CD4-positive, alpha-beta T cell treated with Interleukin-1 beta for 1 hour (primary cell): ENCODE results near the gene KRTCAP2.

Source experiments
- DNase-seq, 2 donors: peaks; one replicate each; pipeline ENCODE4 v3.0.0-alpha.2; 2020 to 2022

Gene KRTCAP2

DNA sequence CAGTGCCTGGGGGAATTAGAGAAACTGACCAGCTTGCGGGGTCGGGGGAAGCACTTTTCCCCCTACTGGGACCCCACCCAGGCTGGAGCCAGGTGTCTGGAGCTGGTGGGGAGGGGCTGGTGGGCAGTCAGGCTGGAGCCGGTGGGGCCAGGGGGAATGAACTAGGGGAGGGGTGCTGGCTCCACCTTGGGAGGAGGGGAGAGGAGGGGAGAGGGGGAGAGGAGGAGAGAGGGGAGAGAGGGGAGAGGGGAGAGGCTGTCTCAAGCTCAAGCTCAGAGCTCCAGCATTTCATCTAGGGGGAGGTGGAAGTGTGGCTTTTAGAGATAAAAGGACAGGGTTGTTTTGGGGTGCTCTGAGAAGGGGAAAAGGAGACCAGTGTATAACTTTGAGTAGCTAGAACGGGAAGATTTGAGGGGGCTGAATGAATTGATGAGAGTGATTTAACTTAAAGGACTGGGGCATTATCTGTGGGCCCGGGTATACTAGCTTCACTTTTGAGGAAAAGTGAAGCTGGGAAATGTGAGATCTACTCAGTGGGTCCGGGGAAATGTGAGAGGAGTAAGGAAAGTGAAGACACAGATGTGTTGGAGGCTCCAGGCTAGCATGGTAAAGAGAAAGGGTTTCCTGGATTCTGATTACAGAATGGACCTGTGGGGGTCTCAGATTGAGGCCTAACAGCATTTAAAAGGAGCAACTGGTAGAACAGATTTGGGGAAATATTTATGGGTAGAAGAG, 42.7 kb downstream of the KRTCAP2 start:
- no peak for DNase-seq

DNA sequence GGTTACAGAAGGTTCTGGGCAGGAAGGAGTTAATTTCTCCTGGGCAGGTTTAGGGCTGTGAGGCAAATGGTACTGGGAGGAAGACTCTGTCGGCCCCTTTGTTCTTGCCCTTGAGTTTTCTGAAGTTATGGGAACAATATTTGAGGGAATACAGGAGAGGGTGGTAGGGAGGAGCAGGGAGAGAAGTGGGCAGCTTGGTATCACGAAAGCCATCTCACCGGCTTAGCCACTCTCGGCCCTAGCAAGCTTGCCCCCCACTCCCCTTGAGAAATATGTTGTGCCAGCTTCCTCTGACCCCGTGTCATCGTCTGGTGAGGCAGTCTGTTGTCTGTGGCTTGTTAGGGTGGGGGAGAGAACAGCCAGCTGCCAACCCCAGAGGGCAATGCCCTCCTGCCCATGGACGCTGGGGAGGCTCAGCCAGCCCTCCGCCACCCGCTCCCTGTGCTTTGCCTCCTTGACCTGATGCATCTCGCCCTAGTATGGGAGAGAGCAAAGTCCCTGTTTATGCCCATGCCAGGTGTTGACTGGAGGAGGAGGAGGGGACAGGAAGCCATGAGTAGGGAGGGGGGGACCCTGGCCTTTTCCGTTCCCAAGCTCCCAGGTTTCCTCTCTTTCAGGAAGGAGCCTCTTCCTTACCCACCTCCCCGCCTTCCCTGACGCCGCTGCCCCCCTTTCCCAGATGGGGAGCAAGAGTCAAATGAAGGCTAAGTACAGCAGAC, 44.2 kb downstream of the KRTCAP2 start:
- peak in 1 of 2 donors; percentile 6 for DNase-seq

DNA sequence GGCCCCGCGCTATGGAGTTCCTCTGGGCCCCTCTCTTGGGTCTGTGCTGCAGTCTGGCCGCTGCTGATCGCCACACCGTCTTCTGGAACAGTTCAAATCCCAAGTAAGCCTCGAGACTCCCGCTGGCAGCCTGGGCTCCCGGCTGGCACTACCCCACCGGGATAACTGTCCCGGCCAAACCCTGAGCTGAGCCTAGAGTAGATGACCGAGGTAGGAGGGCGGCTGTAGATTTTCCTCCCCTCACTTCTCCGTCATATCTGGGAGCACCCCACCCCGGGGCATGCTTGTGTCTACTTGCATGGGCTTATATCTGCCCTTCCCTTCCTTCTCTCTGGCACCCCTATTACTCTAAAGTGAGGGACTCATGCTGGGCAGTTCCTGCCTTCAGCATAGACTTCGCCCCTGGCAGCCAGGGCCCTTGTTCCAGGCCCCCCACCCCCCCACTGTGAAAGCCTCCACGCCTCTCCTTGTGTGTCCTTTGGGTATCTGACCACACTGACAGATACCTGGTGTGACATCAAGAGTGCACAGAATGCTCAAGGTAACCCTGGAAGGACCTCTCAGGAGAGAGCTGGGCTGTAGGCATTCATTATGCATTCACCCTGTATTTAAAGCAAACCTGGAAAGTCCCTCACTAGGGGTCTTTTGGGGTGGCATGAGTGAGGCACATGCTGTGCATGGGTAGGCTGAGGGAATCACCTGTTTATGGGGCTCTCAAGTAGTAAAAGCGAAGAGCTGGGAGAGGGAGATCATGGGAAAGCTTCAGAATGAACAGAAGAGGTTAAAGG, 44.9 kb downstream of the KRTCAP2 start:
- no peak for DNase-seq

DNA sequence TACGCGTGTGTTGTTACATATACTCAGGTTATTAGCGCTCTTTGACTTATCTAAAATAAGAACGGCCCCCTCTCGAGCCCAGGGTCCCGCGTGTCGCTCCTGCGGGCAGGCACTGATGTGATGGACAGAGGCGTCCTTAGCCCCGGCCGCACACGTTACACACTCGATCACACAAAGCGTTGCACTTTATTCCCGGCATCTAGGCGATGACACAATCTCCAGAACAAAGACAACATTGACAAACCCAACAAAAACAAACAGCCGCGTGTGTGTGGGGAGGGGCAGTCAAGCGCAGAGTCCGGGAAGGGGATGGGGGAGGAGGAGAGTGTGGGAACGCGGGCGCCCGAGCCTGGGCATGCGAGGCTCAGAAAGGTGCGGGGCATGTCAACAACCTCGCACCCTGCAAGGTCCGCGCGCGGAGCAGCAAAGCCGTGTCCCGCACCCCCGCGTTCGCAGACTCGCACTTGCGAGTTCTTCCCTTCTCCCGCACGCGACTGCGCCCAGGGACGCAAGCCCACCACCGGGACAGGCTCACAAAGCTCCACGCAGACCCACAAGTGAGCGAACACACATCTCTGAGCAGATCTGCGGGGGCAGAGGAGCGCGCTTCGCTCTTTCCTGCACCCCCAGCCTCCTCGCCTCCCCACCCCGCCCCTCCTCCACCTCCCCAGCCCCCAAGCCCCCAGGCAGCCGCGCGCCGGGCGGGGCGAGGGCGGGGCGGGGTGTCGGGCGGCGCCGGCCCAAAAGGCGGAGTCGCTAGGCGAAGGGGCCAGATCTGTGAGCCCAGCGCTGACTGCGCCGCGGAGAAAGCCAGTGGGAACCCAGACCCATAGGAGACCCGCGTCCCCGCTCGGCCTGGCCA, 45.8 kb downstream of the KRTCAP2 start, which contains the start of gene EFNA1:
Gene EFNA1 (plus strand): TSS at position 772 of the 862 bp plus-strand sequence. CDS start 102 bp downstream, outside the sequence.
- peak; percentile 28 to 50 for DNase-seq

DNA sequence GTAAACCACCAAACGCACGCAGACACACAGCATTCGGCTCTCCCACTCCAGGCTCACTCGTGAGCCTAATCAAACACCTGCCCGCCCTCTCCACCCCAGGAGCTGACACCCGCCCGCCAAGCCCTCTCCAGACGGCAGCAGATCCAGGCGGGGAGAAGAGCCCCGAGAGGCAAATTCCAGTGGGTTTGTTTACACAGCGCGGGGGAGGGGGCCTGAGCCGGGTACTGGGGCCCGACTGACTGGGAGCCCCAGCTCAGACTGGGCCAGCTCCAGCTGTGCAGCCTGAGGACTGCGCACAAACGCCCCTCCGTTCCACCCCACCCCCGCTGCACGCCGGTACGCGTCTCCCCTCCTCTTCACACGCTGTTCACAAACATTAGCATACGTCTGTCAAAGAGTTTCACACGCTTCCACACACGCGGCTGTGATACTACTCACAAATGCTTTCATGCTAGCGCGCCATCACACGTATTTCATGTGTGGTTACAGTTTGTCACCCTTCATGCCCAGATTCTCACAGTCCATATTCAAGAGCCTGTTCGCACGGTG, 46.5 kb downstream of the KRTCAP2 start:
- DNase-seq = peak; percentile 30 to 37

DNA sequence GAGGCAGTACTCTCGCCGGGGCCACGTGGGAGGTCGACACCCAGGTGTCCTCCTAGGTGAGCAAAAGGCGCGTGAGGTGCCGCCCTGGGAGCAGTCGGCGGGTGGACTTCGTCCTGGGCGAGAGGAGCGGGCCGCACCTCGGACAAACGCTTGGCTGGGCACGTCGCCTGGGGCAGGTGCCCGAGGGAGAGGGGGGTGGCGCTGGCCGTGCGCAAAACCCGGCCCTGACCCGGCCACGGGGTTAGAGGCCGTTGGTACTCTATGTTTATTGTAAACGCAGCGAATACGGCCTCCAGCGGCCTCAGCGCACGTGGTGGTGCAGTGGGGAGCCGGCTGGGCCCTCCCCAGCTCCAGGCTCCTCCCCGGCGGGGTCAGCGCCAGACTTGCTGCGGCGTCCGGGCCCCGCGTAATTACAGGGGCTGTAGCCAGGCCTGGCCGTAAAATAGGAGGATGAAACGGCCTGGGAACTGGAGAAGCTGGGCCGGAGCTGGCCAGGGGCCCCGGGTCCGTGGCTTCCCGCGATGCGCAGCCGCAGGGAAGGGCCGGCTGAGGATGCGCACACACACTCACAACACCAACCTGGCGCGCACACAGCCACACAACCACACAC, 47.1 kb downstream of the KRTCAP2 start:
- no peak for DNase-seq

DNA sequence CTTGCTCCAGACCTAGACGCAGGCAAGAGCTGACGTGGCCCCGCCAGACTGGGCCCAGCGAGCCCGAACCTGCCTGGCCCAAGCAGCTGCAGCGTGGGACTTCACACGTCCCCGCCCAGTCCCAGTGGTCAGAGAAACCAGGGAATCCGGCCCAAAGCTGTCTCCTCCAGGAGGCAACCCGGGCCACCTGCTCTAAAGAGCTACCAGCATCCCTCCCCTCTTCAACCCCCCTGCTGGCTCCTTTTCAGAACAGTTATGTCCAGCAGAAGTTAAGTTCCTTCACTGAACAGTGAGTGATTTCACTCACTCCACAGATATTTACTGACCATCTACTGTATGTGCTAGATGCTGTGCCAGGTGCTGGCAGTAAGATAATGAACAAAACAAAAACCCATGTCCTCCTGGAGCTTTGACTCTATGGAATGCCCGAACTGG, 47.6 kb downstream of the KRTCAP2 start:
- no peak for DNase-seq

DNA sequence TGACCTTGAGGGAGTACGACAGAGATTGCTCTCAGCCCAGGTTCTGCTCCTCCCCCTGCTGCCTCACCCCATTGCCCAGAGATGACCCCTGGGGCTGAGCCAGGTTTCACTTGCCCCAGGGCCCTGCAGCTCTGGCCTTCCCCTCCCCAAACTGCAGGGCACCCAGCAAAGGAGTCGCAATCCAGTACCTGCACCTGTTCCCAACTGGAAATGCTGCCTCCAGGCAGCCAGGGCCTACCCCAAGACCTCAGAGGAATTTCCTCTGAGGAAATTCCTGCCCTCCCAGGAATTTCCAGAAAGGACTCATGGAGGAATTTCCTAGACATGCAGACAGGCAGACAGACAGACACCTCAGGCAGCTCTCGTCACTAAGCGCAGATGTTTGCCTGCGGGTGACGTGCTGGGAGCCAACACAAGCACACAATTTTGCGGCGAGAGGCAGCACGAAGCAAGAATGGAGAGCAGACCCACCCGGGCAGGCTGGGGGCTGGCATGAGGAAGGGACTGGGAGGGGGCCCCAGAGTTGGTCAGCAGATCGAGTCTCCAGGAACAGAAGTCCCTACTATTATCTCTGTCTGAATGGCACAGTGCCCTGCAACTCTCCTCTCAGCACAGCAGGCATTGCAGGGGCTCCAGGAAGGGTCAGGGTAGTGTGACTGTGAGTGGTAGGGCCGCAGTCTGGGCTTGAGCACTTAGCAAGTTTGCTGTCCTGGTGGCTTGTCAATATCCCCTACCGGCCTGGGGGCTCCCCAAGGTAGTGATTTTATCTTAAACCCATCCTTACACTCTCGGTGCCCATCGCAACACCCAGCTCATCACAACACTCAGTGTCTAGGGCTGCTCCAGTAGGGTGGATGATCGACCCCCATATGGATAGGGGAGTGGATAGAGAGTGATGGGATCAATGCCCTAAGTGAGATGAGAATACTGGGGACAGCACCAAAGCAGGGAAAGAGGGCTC, 48.3 kb downstream of the KRTCAP2 start:
- no peak for DNase-seq

DNA sequence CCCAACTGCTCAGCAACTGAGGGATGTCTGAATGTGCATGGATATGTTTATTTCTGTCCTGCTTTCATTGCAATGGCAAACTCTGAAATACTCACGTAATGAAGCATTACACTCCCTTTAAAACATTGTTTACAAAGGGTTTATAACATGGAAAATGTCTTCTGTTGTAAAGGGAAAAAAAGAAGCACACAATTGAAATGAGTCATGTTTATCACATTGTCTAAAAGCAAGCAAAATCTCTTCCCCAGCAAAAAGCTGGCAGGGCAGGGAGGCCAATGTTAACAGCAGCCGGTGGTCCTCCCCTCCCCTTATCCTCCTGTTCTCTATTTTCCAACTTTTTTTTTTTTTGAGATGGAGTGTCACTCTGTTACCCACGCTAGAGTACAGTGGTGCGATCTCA, 49.3 kb downstream of the KRTCAP2 start:
- no peak for DNase-seq

DNA sequence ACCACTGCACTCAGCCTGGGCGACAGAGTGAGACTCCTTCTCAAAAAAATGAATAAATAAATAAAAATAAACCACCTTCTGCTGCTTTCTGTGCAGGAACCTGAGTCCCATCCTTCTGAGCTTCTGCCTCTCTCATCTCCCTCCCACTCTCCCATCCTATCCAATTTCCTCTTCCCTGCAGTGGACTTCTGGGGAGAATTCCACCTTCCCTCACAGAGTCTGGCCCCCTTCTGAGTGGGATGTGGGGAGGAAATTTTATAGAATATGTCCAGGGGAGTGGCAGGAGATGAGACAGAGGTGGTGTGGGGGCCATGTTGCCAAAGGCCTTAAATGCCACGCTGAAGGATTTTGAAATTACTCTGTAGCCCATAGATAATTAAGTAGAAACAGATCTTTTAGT, 50.8 kb downstream of the KRTCAP2 start:
- DNase-seq = no peak

DNA sequence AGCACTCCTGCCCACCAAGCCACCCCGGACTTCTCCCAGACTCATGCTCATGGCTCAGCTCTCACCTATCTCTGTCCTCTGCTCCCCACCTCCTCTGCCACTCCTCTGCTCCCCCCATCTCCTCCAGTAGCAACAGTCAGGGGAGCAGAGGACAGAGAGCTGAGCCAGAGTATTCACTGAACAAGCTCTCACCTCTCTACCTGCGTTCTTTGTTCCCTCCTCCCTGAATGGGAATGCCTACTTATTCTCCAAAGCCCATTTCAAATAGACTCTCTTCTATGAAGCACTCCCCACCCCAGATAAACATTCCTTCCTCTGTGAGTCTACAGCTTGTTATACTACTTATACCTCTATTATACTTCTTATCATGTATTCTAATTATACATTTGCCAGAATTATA, 51.9 kb downstream of the KRTCAP2 start:
- DNase-seq = no peak

DNA sequence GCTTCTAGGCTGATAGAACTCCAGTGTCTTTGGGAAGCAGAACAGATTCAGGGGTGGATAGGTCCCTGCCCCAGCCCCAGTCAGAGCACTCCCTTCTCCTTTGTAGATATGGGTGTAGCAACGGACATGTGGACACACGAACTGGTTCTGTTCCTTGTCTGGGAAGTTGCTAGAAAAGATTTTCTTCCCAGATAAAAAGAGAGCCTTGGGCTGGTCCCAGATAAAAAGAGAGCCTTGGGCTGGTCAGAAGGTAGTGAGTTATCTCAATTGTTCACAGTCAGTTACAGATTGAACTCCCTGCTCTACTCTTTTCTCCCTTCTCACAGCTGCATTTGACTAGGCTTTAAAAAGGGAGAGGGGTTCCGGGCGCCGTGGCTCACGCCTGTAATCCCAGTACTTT, 52.9 kb downstream of the KRTCAP2 start:
- no peak for DNase-seq
